Measurements from ENCODE around the gene TMBIM1. TPM values are rescaled to one million over a fixed set of nuclear protein-coding genes. Genes with fewer than 3 reads are reported as not detected.

Gene TMBIM1
- total RNA-seq, 4 donors from 2014 or later = 205 to 318 (median 287) TPM

DNA sequence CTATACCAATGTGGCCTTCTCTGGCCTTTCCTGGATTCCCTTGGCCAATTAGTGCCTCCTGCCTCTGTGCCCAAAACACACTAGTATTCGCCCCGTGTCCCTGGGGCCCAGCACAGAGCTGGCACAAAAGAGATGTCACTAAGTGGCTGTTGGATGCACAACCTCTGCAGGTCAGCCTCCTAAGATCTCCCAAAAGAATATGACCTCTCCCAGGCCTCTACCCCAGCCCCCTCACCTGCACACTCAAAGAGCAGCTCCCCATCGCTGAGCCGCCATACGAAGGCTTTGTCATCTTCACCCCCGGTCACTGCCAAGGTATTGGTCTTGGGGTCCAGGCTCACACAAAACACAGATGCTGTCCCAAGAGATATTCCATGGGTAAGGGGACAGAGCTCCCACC lies 25.0 kb downstream of the TMBIM1 start:
- WGBS, 2 donors = 93 to 95% methylated on average over 6 of the region's 6 CpGs
- TF ChIP-seq, protein P1, sequence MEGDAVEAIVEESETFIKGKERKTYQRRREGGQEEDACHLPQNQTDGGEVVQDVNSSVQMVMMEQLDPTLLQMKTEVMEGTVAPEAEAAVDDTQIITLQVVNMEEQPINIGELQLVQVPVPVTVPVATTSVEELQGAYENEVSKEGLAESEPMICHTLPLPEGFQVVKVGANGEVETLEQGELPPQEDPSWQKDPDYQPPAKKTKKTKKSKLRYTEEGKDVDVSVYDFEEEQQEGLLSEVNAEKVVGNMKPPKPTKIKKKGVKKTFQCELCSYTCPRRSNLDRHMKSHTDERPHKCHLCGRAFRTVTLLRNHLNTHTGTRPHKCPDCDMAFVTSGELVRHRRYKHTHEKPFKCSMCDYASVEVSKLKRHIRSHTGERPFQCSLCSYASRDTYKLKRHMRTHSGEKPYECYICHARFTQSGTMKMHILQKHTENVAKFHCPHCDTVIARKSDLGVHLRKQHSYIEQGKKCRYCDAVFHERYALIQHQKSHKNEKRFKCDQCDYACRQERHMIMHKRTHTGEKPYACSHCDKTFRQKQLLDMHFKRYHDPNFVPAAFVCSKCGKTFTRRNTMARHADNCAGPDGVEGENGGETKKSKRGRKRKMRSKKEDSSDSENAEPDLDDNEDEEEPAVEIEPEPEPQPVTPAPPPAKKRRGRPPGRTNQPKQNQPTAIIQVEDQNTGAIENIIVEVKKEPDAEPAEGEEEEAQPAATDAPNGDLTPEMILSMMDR (IDR thresholded peaks at IDR 0.05) = no peak
- TF ChIP-seq POLR2A (IDR thresholded peaks at IDR 0.05) = no peak
- intact Hi-C loops (cut with DNase I; ENCODE audit: low total_unique reads) = loop anchor here (10.0 kb wide), 1 partner anchor 82 kb away; no protein-coding TSS in a partner anchor
- no peak overlapping the region for H3K4me3 ChIP-seq (ENCODE audit: low read depth, poor library complexity, severe bottlenecking)
- DNase-seq (ENCODE audit: low spot score in 2 of 2) = no peak

DNA sequence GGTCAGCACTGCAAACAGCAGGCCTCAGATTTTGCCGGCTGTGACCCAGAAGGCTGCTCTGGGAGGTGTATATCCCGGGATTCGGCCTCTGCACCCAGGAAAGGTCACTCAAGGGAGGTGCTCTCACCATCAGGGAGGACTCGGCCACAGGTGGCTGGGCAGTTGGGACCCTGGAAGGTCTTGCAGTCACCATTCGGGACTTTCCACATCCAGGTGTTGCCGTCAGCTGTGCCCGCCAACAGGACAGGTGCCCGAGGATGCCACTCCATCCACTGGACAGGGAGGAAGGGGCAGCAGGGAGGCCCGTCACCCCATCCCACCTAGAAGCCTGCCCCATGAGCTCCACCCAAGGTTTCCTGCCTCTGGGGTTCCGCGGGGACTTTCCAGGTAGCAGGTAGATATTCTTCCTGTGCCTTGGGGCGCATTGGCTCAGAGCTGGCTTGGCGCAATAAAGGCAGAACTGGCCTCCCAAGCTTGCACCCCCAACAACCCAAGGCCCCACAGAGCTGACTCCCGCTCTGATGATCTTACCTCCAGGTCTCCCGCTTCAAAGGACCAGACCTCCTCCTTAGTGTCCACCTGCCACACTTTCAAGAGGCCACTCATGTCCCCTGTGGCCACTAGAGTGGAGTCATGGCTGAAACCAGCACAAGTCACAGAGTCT lies 25.9 kb downstream of the TMBIM1 start:
- intact Hi-C loops (cut with DNase I; ENCODE audit: low total_unique reads) = loop anchor here (10.0 kb wide), 1 partner anchor 82 kb away; no protein-coding TSS in a partner anchor
- DNase-seq (ENCODE audit: low spot score in 2 of 2) = peak in 1 of 2 donors; percentile 75
- H3K4me3 ChIP-seq (ENCODE audit: low read depth, poor library complexity, severe bottlenecking) = no peak overlapping the region
- no peak for TF ChIP-seq POLR2A (IDR thresholded peaks at IDR 0.05)
- TF ChIP-seq, protein P1 (IDR thresholded peaks at IDR 0.05) = no peak
- WGBS, 2 donors = 88 to 89% methylated on average over 15 of the region's 15 CpGs

DNA sequence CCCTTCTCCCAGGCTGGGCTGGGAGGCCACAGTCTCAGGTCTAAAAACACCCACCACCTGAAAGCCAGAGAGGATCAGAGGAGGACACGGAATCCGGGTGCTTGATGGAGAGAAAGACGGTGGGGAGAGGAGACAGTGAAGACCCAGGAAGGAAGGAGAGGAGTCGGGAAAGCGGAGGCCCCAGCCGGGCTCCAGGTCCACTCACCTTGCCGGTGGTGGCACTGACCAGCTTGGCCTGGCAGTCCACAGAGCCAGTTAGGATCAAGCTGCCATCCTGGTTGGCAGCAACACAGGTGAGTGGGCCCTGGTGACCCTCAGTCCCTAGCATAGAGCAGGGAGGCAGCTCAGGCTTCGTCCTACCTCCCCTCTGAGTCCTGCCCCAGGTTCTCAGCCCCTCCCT lies 26.7 kb downstream of the TMBIM1 start:
- TF ChIP-seq, protein P1 (IDR thresholded peaks at IDR 0.05) = no peak
- TF ChIP-seq POLR2A (IDR thresholded peaks at IDR 0.05) = no peak
- H3K4me3 ChIP-seq (ENCODE audit: low read depth, poor library complexity, severe bottlenecking) = no peak overlapping the region
- intact Hi-C loops (cut with DNase I; ENCODE audit: low total_unique reads) = loop anchor here (10.0 kb wide), 1 partner anchor 81 kb away; no protein-coding TSS in a partner anchor
- DNase-seq (ENCODE audit: low spot score in 2 of 2) = peak in 1 of 2 donors; percentile 82
- 90 to 95% methylated on average over 8 of the region's 8 CpGs for WGBS, 2 donors

DNA sequence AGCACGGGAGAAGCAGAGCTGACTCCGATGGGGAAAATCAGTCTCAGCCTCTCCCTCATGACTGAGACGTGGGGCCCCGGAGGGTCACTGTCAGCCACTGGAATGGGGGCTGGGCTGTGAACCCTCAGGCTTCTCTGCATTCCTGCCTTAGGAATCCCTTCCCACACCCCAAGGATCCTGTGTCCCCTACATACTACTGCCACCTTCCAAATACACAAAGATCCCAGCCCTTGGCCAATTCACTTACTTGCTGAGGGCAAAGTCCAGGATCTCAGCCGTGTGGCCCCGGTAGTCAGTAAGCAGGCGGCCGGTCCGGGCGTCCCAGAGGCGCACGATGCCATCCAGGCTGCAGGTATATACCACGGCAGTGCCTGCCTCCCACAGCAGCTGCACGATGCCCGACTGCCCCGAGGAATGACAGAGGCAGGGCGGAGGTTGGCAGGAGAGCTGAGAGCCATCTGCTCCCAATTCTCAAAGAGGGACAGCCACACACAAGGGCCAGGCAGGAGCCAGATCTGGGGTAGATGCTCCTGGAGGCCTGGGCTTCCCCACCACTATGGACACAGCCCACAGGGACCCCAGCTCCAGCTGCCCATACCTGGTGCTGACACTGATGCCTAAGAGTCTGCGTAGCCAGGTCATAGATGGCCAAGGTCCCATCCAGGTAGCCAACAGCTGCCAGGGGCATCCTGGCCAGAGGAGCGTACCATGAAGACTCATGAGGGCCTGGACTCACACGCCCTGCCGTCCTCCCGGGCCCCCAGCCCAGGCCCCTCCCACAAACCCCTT lies 27.3 kb downstream of the TMBIM1 start:
- H3K4me3 ChIP-seq (ENCODE audit: low read depth, poor library complexity, severe bottlenecking) = no peak overlapping the region
- intact Hi-C loops (cut with DNase I; ENCODE audit: low total_unique reads) = loop anchor here (10.0 kb wide), 1 partner anchor 80 kb away; no protein-coding TSS in a partner anchor
- TF ChIP-seq POLR2A (IDR thresholded peaks at IDR 0.05) = no peak
- TF ChIP-seq, protein P1 (IDR thresholded peaks at IDR 0.05) = no peak
- DNase-seq (ENCODE audit: low spot score in 2 of 2) = peak in 1 of 2 donors; percentile 75
- WGBS, 2 donors = 81 to 89% methylated on average over 19 to 22 of the region's 22 CpGs

DNA sequence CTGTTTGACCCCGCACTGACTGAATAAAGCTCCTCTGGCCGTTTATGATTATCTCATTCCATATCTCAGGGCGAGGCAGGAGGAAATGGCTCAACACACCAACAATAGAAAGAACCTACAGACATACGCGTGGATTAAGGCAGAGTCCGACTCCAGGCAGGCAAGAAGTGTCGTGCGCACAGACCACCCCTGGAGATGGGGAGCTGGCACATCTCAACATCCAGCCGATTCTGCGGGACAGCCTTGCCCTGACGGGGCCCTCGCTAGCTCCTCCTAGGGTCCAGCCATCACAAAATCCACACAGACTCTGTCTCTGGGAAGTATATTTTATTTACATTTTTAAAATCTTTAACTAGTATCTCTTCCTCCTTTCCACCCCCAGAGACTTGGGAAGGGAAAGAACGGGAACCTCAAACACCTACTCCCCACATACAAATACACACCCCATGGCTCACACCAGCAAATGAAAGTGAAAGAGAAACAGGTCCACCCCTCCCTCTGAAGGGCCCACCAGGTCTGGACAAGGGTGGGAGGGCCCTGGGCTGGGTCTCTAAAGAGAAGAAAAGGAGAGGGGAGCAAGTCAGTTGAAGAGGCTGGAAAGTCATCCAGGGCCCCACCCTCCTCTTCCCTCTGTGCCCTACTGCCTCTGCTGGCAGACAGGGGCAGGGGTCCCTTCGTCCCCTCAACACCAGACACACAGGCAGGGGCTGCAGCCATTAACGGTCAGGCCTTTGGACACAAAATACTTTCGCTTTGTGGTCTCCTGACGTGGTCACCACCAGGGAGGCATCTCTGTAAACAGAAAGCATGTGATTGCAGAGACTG lies 28.3 kb downstream of the TMBIM1 start:
- no peak overlapping the region for H3K4me3 ChIP-seq (ENCODE audit: low read depth, poor library complexity, severe bottlenecking)
- 82 to 86% methylated on average over 17 of the region's 17 CpGs for WGBS, 2 donors
- TF ChIP-seq, protein P1 (IDR thresholded peaks at IDR 0.05) = no peak
- no peak for TF ChIP-seq POLR2A (IDR thresholded peaks at IDR 0.05)
- peak in 1 of 2 donors; percentile 52 for DNase-seq (ENCODE audit: low spot score in 2 of 2)
- intact Hi-C loops (cut with DNase I; ENCODE audit: low total_unique reads) = loop anchor here (10.0 kb wide), 1 partner anchor 79 kb away; no protein-coding TSS in a partner anchor
